HepG2 (cell line): ENCODE results near the gene ACTL8. TPM values are rescaled to one million over a fixed set of nuclear protein-coding genes. Genes with fewer than 3 reads are reported as not detected.

Experiments
- ATAC-seq: fragments of 200-7000 bp; cut with Tn5 transposase; 3 replicates; pipeline ENCODE4 v1.9.1; 2020; ENCODE audit warnings: mild to moderate bottlenecking, moderate library complexity
- BruUV-seq: library from RNA; stranded (reverse); fragments of 400-500 nt; replicated peaks from 2 replicates; lab custom pipeline; 2021; lab: Mats Ljungman, UMichigan
- CTCF ChIA-PET: fragments of 300-600 bp; formaldehyde crosslinking; extraction: SDS; loops from one replicate; lab custom pipeline; 2021; ENCODE audit warnings: low total read pairs, inconsistent platforms, low intra/inter-chr PET ratio; lab: Yijun Ruan, JAX
- POLR2A ChIA-PET: fragments of 350-600 bp; sonication (Branson Sonifier 250); formaldehyde crosslinking; loops from one replicate; lab custom pipeline; 2020; ENCODE audit warnings: antibody characterized with exemption, inconsistent platforms; lab: Yijun Ruan, JAX
- DNase-seq: peaks from one replicate; pipeline ENCODE4 v3.0.0-alpha.2; 2015; ENCODE audit warnings: low spot score
- FAIRE-seq: peaks from 3 replicates; lab custom pipeline; 2011; peaks lifted over from hg19 to GRCh38; lab: Jason Lieb, UNC
- H2AFZ ChIP-seq: one replicate; pipeline ENCODE4 v1.6.1; 2011; ENCODE audit warnings: low read length, inconsistent platforms
- H3K27ac ChIP-seq: fragments of 300-600 bp; 3 replicates; pipeline ENCODE4 v1.8.0; 2011; ENCODE audit warnings: mixed run types, mild to moderate bottlenecking, mixed read lengths, low read length, inconsistent platforms; ENCODE audit not compliant: insufficient read depth; ENCODE audit errors: extremely low read length
- H3K27me3 ChIP-seq, 2 experiments: fragments of 200-600 bp in 1 of 2; 2 replicates in 1 of 2; 3 replicates in 1 of 2; pipeline versions ENCODE4 v1.6.0 to v1.8.0; 2011; ENCODE audit warnings: low read length in 2 of 2, mild to moderate bottlenecking in 2 of 2, moderate library complexity in 2 of 2, inconsistent platforms in 1 of 2; ENCODE audit not compliant: insufficient read depth in 2 of 2, control insufficient read depth in 1 of 2
- H3K36me3 ChIP-seq, 2 experiments: fragments of 200-600 bp in 1 of 2; replicated peaks in 1 of 2; 2 replicates in 1 of 2; 3 replicates in 1 of 2; pipeline versions ENCODE4 v1.5.1 to v1.8.0; 2011; ENCODE audit warnings: low read length in 2 of 2, inconsistent platforms in 1 of 2; ENCODE audit not compliant: insufficient read depth in 2 of 2, control insufficient read depth in 1 of 2
- H3K4me1 ChIP-seq: 2 replicates; pipeline ENCODE4 v1.5.1; 2012; ENCODE audit warnings: low read length, inconsistent platforms; ENCODE audit not compliant: insufficient read depth
- H3K4me2 ChIP-seq: 2 replicates; pipeline ENCODE4 v1.6.0; 2011; ENCODE audit warnings: low read depth, low read length, inconsistent platforms
- H3K4me3 ChIP-seq, 3 experiments: fragments of 200-600 bp in 1 of 3; sonication (generic), shearing (Covaris generic) in 1 of 3; replicated peaks in 1 of 3; 2 replicates each; pipeline ENCODE4 v1.5.1; 2011 to 2016; ENCODE audit warnings: low read length in 3 of 3, inconsistent platforms in 2 of 3, low read depth in 2 of 3, mild to moderate bottlenecking in 2 of 3, control low read depth in 1 of 3, mixed read lengths in 1 of 3; ENCODE audit not compliant: insufficient read depth in 1 of 3
- H3K79me2 ChIP-seq: one replicate; pipeline ENCODE4 v1.6.1; 2011; ENCODE audit warnings: low read length, inconsistent platforms; ENCODE audit not compliant: insufficient read depth
- H3K9ac ChIP-seq: 2 replicates; pipeline ENCODE4 v1.6.0; 2011; ENCODE audit warnings: mild to moderate bottlenecking, low read depth, low read length, inconsistent platforms; ENCODE audit not compliant: insufficient read depth
- H3K9me3 ChIP-seq: 2 replicates; pipeline ENCODE4 v1.5.1; 2012; ENCODE audit warnings: mild to moderate bottlenecking, low read length
- H4K20me1 ChIP-seq: 2 replicates; pipeline ENCODE4 v1.6.0; 2011; ENCODE audit warnings: inconsistent platforms, mild to moderate bottlenecking, low read length, moderate library complexity; ENCODE audit not compliant: insufficient read depth
- ARID2 ChIP-seq: sonication (generic); formaldehyde crosslinking; IDR thresholded peaks from 2 replicates; pipeline ENCODE4 v1.8.1; 2022; ENCODE audit warnings: mild to moderate bottlenecking, missing genetic modification reagents, borderline replicate concordance
- CHCHD3 ChIP-seq: sonication (generic); formaldehyde crosslinking; IDR thresholded peaks from 2 replicates; pipeline ENCODE4 v1.8.0; 2022; ENCODE audit warnings: mild to moderate bottlenecking, missing genetic modification reagents, moderate library complexity
- KAT8 ChIP-seq: IDR thresholded peaks from 2 replicates; pipeline ENCODE4 v1.6.1; 2016; ENCODE audit warnings: missing genetic modification reagents, missing compliant biosample characterization
- PTBP1 ChIP-seq: fragments of 200-400 bp; formaldehyde crosslinking; IDR thresholded peaks from 2 replicates; pipeline ENCODE4 v1.6.1; 2018; ENCODE audit warnings: low read length, low read depth; ENCODE audit not compliant: poor library complexity, severe bottlenecking
- RARG ChIP-seq: sonication (generic); formaldehyde crosslinking; IDR thresholded peaks from 2 replicates; pipeline ENCODE4 v1.4.0; 2020; ENCODE audit warnings: low read depth, mild to moderate bottlenecking, missing genetic modification reagents
- SMAD9 ChIP-seq: sonication (generic); formaldehyde crosslinking; IDR thresholded peaks from 2 replicates; pipeline ENCODE4 v1.5.1; 2020; ENCODE audit warnings: mild to moderate bottlenecking, missing genetic modification reagents
- WIZ ChIP-seq: sonication (generic); formaldehyde crosslinking; IDR thresholded peaks from 2 replicates; pipeline ENCODE4 v1.5.1; 2020; ENCODE audit warnings: mild to moderate bottlenecking, missing genetic modification reagents
- ZFAT ChIP-seq: sonication (generic); formaldehyde crosslinking; conservative IDR thresholded peaks from 2 replicates; pipeline ENCODE4 v1.8.1; 2023; ENCODE audit warnings: missing genetic modification reagents, inconsistent platforms
- ZNF44 ChIP-seq: sonication (generic); formaldehyde crosslinking; IDR thresholded peaks from 2 replicates; pipeline ENCODE4 v1.5.1; 2020; ENCODE audit warnings: mild to moderate bottlenecking, missing genetic modification reagents
- ZNF788 ChIP-seq: sonication (generic); formaldehyde crosslinking; IDR thresholded peaks from 2 replicates; pipeline ENCODE4 v1.5.0; 2020; ENCODE audit warnings: mild to moderate bottlenecking, missing genetic modification reagents, borderline replicate concordance
- WGBS: methylation state at CpG from one replicate; pipeline ENCODE4 v1.1.6; 2017; ENCODE audit warnings: low lambda C conversion rate; 5-methylcytosine and 5-hydroxymethylcytosine counted together
- in situ Hi-C: cut with HindIII; loops from 2 replicates; pipeline ENCODE4 v1.10.0; 2017; ENCODE audit warnings: low pct_unique_long_range_greater_than_20kb; ENCODE audit not compliant: extremely low pct_ligation_motif_present
- intact Hi-C: fragments of 100-400 bp; cut with micrococcal nuclease; formaldehyde crosslinking; loops from one replicate; pipeline ENCODE4 v1.10.0; 2022; ENCODE audit not compliant: unreplicated experiment
- polyA plus RNA-seq, 8 experiments: library from polyadenylated mRNA; depleted of rRNA in 3 of 8; stranded (reverse) in 7 of 8; unstranded in 1 of 8; fragments of >200 nt; fragmentation: Illumina TruSeq in 4 of 8; extraction: Trizol in 4 of 8; gene quantifications; 2 replicates each; pipeline versions ENCODE4 v1.2.1 to v1.2.3, GENCODE V29; 2011 to 2016; ENCODE audit warnings: low read depth in 4 of 8, missing spikeins in 1 of 8, mixed read lengths in 1 of 8; ENCODE audit not compliant: insufficient read depth in 1 of 8
- total RNA-seq, 5 experiments: library from RNA; depleted of rRNA; stranded (reverse); fragments of >200 nt; fragmentation: Illumina TruSeq; extraction: Trizol; gene quantifications; 2 replicates each; pipeline ENCODE4 v1.2.3, GENCODE V29; 2016; ENCODE audit warnings: low read depth in 1 of 5
- TF ChIP-seq, protein P1 (sequence below): sonication (generic); formaldehyde crosslinking; IDR thresholded peaks from 2 replicates; pipeline ENCODE4 v1.8.0; 2022; ENCODE audit warnings: missing genetic modification reagents, mild to moderate bottlenecking, inconsistent platforms, borderline replicate concordance
- TF ChIP-seq, protein P2 (sequence below): IDR thresholded peaks from 2 replicates; pipeline ENCODE4 v1.6.1; 2016
- TF ChIP-seq, protein P3 (sequence below): sonication (generic); formaldehyde crosslinking; IDR thresholded peaks from 2 replicates; pipeline ENCODE4 v1.4.0; 2020; ENCODE audit warnings: low read depth, mild to moderate bottlenecking, missing genetic modification reagents
- TF ChIP-seq, protein P4 (sequence below): IDR thresholded peaks from 2 replicates; pipeline ENCODE4 v1.6.1; 2016; ENCODE audit warnings: low read depth, control low read depth

Gene ACTL8
- total and polyA plus RNA-seq, 2 of the 13 experiments (the other 11 are each of a cell fraction or from before 2014, with no cell fraction given) = 0.09 to 0.64 TPM

DNA sequence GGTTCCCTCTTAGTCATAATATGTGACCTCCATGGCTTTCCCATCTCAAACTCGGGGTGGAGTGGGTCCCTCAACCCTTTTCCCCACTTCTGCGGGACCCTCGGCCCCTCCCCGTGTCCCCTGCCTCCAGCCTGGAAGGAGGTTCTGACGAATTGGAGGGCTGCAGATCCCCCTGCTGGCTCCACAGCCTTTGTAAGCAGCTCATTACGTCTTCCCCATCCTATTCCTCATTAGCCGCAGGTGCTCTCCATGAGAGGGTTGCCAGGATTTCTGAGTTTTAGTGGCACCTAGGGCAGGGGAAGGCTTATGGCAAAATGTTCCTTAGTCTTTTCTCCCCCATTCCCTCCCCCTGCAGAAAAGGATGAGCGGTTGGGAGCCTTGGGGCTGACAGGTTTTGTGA lies 8.3 kb downstream of the ACTL8 start:
- no peaks in the 10 kb centered on the region for H3K36me3 ChIP-seq
- H3K9me3 ChIP-seq = peaks cover 16% of the 10 kb centered on the region
- H3K9ac ChIP-seq = no peak overlapping the region
- ChIA-PET POLR2A (no interaction called here), CTCF (no interaction called here)
- no peaks in the 10 kb centered on the region for H3K79me2 ChIP-seq
- no peak overlapping the region for H3K4me2 ChIP-seq
- no peak for FAIRE-seq
- no peak overlapping the region for H3K4me3 ChIP-seq
- no TSS peak for BruUV-seq
- H3K27me3 ChIP-seq = peaks cover 8 to 35% of the 10 kb centered on the region in 2 experiments
- intact Hi-C loops (no loop called here), in situ Hi-C loops (no loop called here)
- H4K20me1 ChIP-seq = no peaks in the 10 kb centered on the region
- no peaks in the 10 kb centered on the region for H3K4me1 ChIP-seq
- DNase-seq = no peak
- no peak overlapping the region for H3K27ac ChIP-seq
- no peak for ATAC-seq
- 46% methylated on average over 3 of the region's 8 CpGs for WGBS
- no peak for TF ChIP-seq WIZ (CRISPR knock-in tag)
- TF ChIP-seq, protein P1, sequence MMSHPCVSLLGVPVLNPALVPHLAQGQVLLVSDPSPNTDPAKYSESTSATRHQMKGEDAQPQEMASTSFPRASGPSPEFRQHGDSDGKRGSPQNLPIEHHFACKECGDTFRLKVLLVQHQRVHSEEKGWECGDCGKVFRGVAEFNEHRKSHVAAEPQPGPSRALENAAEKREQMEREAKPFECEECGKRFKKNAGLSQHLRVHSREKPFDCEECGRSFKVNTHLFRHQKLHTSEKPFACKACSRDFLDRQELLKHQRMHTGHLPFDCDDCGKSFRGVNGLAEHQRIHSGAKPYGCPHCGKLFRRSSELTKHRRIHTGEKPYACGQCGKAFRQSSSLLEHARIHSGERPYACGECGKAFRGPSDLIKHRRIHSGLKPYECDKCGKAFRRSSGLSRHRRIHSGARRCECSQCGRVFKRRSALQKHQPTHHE (CRISPR knock-in tag) = no peak
- TF ChIP-seq, protein P2, sequence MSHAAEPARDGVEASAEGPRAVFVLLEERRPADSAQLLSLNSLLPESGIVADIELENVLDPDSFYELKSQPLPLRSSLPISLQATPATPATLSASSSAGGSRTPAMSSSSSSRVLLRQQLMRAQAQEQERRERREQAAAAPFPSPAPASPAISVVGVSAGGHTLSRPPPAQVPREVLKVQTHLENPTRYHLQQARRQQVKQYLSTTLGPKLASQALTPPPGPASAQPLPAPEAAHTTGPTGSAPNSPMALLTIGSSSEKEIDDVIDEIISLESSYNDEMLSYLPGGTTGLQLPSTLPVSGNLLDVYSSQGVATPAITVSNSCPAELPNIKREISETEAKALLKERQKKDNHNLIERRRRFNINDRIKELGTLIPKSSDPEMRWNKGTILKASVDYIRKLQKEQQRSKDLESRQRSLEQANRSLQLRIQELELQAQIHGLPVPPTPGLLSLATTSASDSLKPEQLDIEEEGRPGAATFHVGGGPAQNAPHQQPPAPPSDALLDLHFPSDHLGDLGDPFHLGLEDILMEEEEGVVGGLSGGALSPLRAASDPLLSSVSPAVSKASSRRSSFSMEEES (CRISPR knock-in tag) = no peak
- TF ChIP-seq CHCHD3 = no peak
- H2AFZ ChIP-seq = no peak overlapping the region

DNA sequence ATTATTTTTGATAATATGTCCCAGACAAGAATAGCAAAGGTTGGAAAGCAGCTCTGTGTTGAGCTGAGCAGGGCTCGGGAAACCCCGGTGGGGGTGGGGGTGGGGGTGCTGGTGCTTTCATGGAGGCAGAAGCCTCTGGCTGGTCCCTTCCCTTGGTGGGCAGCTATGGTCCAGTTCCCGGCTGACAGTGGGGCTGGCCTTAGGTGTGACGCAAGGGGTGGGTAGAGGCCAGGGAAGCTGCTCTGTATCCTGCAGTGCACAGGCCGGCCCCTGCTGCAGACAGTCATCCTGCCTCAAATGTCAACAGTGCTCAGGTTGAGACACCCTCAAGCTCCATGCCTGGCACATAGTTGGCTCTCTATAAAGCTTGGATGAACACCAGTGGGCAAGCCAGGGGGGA lies 8.9 kb downstream of the ACTL8 start:
- Histone ChIP-seq H3K4me1 (no peaks in the 10 kb centered on the region), H3K27ac (no peak overlapping the region), H3K4me3 (no peak overlapping the region), H3K79me2 (no peaks in the 10 kb centered on the region), H3K9me3 (peaks cover 11% of the 10 kb centered on the region), H4K20me1 (no peaks in the 10 kb centered on the region), H3K9ac (no peak overlapping the region), H3K27me3 (peaks cover 8 to 37% of the 10 kb centered on the region in 2 experiments), H3K4me2 (no peak overlapping the region), H3K36me3 (no peaks in the 10 kb centered on the region), H2AFZ (no peak overlapping the region)
- DNase-seq (no peak), FAIRE-seq (no peak), ATAC-seq (no peak)
- CTCF ChIA-PET = no interaction called here
- BruUV-seq = no TSS peak
- in situ Hi-C loops = no loop called here
- intact Hi-C loops = no loop called here
- POLR2A ChIA-PET = no interaction called here
- WGBS = 0% methylated on average over 2 of the region's 5 CpGs
- no peak for TF ChIP-seq ZFAT (CRISPR knock-in tag)
- TF ChIP-seq, protein P3, sequence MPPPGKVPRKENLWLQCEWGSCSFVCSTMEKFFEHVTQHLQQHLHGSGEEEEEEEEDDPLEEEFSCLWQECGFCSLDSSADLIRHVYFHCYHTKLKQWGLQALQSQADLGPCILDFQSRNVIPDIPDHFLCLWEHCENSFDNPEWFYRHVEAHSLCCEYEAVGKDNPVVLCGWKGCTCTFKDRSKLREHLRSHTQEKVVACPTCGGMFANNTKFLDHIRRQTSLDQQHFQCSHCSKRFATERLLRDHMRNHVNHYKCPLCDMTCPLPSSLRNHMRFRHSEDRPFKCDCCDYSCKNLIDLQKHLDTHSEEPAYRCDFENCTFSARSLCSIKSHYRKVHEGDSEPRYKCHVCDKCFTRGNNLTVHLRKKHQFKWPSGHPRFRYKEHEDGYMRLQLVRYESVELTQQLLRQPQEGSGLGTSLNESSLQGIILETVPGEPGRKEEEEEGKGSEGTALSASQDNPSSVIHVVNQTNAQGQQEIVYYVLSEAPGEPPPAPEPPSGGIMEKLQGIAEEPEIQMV (CRISPR knock-in tag) = no peak
- TF ChIP-seq PTBP1 = no peak
- TF ChIP-seq SMAD9 = no peak
- TF ChIP-seq KAT8 (CRISPR knock-in tag) = no peak
- no peak for TF ChIP-seq ZNF788 (CRISPR knock-in tag)
- TF ChIP-seq RARG (CRISPR knock-in tag) = no peak
- TF ChIP-seq, protein P4, sequence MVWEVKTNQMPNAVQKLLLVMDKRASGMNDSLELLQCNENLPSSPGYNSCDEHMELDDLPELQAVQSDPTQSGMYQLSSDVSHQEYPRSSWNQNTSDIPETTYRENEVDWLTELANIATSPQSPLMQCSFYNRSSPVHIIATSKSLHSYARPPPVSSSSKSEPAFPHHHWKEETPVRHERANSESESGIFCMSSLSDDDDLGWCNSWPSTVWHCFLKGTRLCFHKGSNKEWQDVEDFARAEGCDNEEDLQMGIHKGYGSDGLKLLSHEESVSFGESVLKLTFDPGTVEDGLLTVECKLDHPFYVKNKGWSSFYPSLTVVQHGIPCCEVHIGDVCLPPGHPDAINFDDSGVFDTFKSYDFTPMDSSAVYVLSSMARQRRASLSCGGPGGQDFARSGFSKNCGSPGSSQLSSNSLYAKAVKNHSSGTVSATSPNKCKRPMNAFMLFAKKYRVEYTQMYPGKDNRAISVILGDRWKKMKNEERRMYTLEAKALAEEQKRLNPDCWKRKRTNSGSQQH = no peak
- no peak for TF ChIP-seq ARID2
- no peak for TF ChIP-seq ZNF44
